SK-N-SH treated with all-trans-retinoic acid at 6 μM for 48 hours (cell line): ENCODE measurements around the gene FRK.

Experiments used
- ATAC-seq: fragments of 200-7000 bp; cut with Tn5 transposase; 3 replicates; pipeline ENCODE4 v1.9.1; 2020; ENCODE audit warnings: mild to moderate bottlenecking, moderate library complexity
- ARNTL ChIP-seq: fragments of 450-650 bp; formaldehyde crosslinking; IDR thresholded peaks from 2 replicates; pipeline ENCODE4 v1.5.0; 2020; ENCODE audit warnings: low read depth, mild to moderate bottlenecking, moderate library complexity, borderline replicate concordance
- BACH2 ChIP-seq: fragments of 250-450 bp; sonication (Bioruptor Pico); IDR thresholded peaks from 2 replicates; pipeline ENCODE4 v1.9.0; 2021; ENCODE audit warnings: mild to moderate bottlenecking, borderline replicate concordance
- CREB5 ChIP-seq: fragments of 250-450 bp; sonication (Bioruptor Pico); IDR thresholded peaks from 2 replicates; pipeline ENCODE4 v1.5.1; 2020; ENCODE audit warnings: low read depth, mild to moderate bottlenecking, moderate library complexity
- CSDC2 ChIP-seq: fragments of 250-450 bp; sonication (Bioruptor Pico); IDR thresholded peaks from 2 replicates; pipeline ENCODE4 v1.5.0; 2020; ENCODE audit warnings: mild to moderate bottlenecking, moderate library complexity
- CSRNP3 ChIP-seq: fragments of 250-450 bp; sonication (Bioruptor Pico); IDR thresholded peaks from 2 replicates; pipeline ENCODE4 v1.5.1; 2021; ENCODE audit warnings: mild to moderate bottlenecking, moderate library complexity
- ESRRG ChIP-seq: fragments of 250-450 bp; sonication (Bioruptor Pico); IDR thresholded peaks from 2 replicates; pipeline ENCODE4 v1.6.1; 2021; ENCODE audit warnings: mild to moderate bottlenecking
- GLIS3 ChIP-seq: fragments of 250-450 bp; sonication (Bioruptor Pico); IDR thresholded peaks from 2 replicates; pipeline ENCODE4 v1.5.0; 2020; ENCODE audit warnings: mild to moderate bottlenecking, moderate library complexity
- ISL1 ChIP-seq: fragments of 250-450 bp; sonication (Bioruptor Pico); IDR thresholded peaks from 2 replicates; pipeline ENCODE4 v2.1.2; 2022; ENCODE audit warnings: mild to moderate bottlenecking, moderate library complexity
- PATZ1 ChIP-seq: fragments of 250-450 bp; sonication (Bioruptor Pico); IDR thresholded peaks from 2 replicates; pipeline ENCODE4 v1.8.0; 2020; ENCODE audit warnings: mild to moderate bottlenecking, moderate library complexity, borderline replicate concordance
- POU6F1 ChIP-seq: fragments of 250-450 bp; sonication (Bioruptor Pico); IDR thresholded peaks from 2 replicates; pipeline ENCODE4 v1.8.0; 2021; ENCODE audit warnings: low read depth, mild to moderate bottlenecking, moderate library complexity, borderline replicate concordance
- PPARA ChIP-seq: fragments of 250-450 bp; sonication (Bioruptor Pico); IDR thresholded peaks from 2 replicates; pipeline ENCODE4 v1.5.0; 2020; ENCODE audit warnings: mild to moderate bottlenecking, borderline replicate concordance
- RARB ChIP-seq: fragments of 250-450 bp; sonication (Bioruptor Pico); IDR thresholded peaks from 2 replicates; pipeline ENCODE4 v1.8.0; 2021; ENCODE audit warnings: mild to moderate bottlenecking, moderate library complexity
- SNAI2 ChIP-seq: fragments of 250-450 bp; sonication (Bioruptor Pico); IDR thresholded peaks from 2 replicates; pipeline ENCODE4 v1.5.0; 2020; ENCODE audit warnings: mild to moderate bottlenecking, moderate library complexity
- TCF4 ChIP-seq: fragments of 250-450 bp; sonication (Bioruptor Pico); IDR thresholded peaks from 2 replicates; pipeline ENCODE4 v1.8.0; 2021; ENCODE audit warnings: mild to moderate bottlenecking, moderate library complexity, borderline replicate concordance
- TOX ChIP-seq: fragments of 250-450 bp; sonication (Bioruptor Pico); IDR thresholded peaks from 2 replicates; pipeline ENCODE4 v1.8.0; 2021; ENCODE audit warnings: mild to moderate bottlenecking, moderate library complexity, borderline replicate concordance
- TSHZ2 ChIP-seq: fragments of 250-450 bp; sonication (Bioruptor Pico); IDR thresholded peaks from 2 replicates; pipeline ENCODE4 v1.5.0; 2020; ENCODE audit warnings: mild to moderate bottlenecking, moderate library complexity
- ZC3H10 ChIP-seq: fragments of 250-450 bp; sonication (Bioruptor Pico); IDR thresholded peaks from 2 replicates; pipeline ENCODE4 v1.5.1; 2021; ENCODE audit warnings: mild to moderate bottlenecking, moderate library complexity
- ZFP30 ChIP-seq: fragments of 450-650 bp; formaldehyde crosslinking; IDR thresholded peaks from 2 replicates; pipeline ENCODE4 v1.5.0; 2022; ENCODE audit warnings: mild to moderate bottlenecking, moderate library complexity
- ZNF565 ChIP-seq: fragments of 450-650 bp; formaldehyde crosslinking; conservative IDR thresholded peaks from 2 replicates; pipeline ENCODE4 v1.5.0; 2020; ENCODE audit warnings: low read depth, mild to moderate bottlenecking, moderate library complexity
- ZNF8 ChIP-seq: fragments of 450-650 bp; formaldehyde crosslinking; IDR thresholded peaks from 2 replicates; pipeline ENCODE4 v1.5.0; 2020; ENCODE audit warnings: mild to moderate bottlenecking, moderate library complexity

Gene FRK

GRCh38 chr6:115898246-115898645 is 162.4 kb downstream of the FRK start:
- TF ChIP-seq PPARA (CRISPR knock-in tag) (no peak), SNAI2 (no peak), ZNF8 (CRISPR knock-in tag) (no peak), CREB5 (CRISPR knock-in tag) (no peak), ZNF565 (CRISPR knock-in tag) (no peak)
- TF ChIP-seq, all 23 proteins: peak for 0
- ATAC-seq = no peak

- peak; percentile 61; the same call in 2 of the 3 replicates for ATAC-seq
- no peak for TF ChIP-seq BACH2 (CRISPR knock-in tag)
- TF ChIP-seq ARNTL (CRISPR knock-in tag) = no peak
- TF ChIP-seq PPARA (CRISPR knock-in tag) = no peak
- no peak for TF ChIP-seq CSDC2 (CRISPR knock-in tag)
- TF ChIP-seq TOX (CRISPR knock-in tag) = no peak
- TF ChIP-seq ZNF8 (CRISPR knock-in tag) = no peak
- no peak for TF ChIP-seq CSRNP3 (CRISPR knock-in tag)
- TF ChIP-seq TSHZ2 (CRISPR knock-in tag) = no peak
- TF ChIP-seq ZFP30 = no peak
- no peak for TF ChIP-seq SNAI2
- TF ChIP-seq PATZ1 (CRISPR knock-in tag) = no peak
- no peak for TF ChIP-seq GLIS3 (CRISPR knock-in tag)
- TF ChIP-seq RARB = no peak
- TF ChIP-seq ZC3H10 = no peak
- no peak for TF ChIP-seq ISL1 (CRISPR knock-in tag)
Observed at GRCh38 chr6:115896538-115897129, 164.1 kb downstream of the FRK start.

GRCh38 chr6:115894426-115894992 is 166.2 kb downstream of the FRK start:
- ATAC-seq = no peak
- no peak for TF ChIP-seq TCF4
- TF ChIP-seq ESRRG (CRISPR knock-in tag) = no peak
- no peak for TF ChIP-seq ZFP30
- TF ChIP-seq POU6F1 (CRISPR knock-in tag) = no peak
- TF ChIP-seq ZNF8 (CRISPR knock-in tag) = no peak
- TF ChIP-seq CSDC2 (CRISPR knock-in tag) = no peak
- TF ChIP-seq ISL1 (CRISPR knock-in tag) = no peak
- TF ChIP-seq CREB5 (CRISPR knock-in tag) = no peak
- no peak for TF ChIP-seq BACH2 (CRISPR knock-in tag)
- no peak for TF ChIP-seq PATZ1 (CRISPR knock-in tag)
- no peak for TF ChIP-seq CSRNP3 (CRISPR knock-in tag)
- no peak for TF ChIP-seq ARNTL (CRISPR knock-in tag)
- no peak for TF ChIP-seq ZC3H10
- TF ChIP-seq RARB = no peak
